ENCODE results near the gene SNRNP25. TPM values are rescaled to one million over a fixed set of nuclear protein-coding genes. Genes with fewer than 3 reads are reported as not detected.
"Not testable (repeated sequence)": the region's sequence is repeated elsewhere in the genome, so short reads cannot be mapped to it uniquely, and the experiment has no call there.

The SNRNP25 gene
- total and polyA plus RNA-seq, 11 donors, result 41.6 to 127 (median 56.7) TPM

DNA sequence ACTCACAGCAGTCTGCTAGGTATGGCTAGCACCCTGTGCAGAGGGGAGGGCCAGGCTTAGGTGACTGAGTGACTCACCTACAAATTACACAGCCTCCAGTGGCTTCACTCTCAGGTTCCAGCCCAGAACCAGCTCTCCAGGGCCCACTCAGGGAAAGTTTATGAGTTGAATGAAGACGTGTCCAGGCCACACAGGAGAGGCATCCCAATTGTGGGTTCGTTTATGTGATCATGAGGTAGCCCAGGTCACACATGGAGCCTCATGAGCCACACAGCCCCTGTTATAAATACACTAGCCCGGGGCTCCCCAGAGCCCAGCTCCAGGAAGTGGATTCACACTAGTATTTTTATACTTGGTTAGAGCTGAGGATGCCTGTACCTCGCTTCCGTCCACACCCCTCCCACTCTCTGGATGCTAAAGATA lies 27.7 kb upstream of the SNRNP25 start:
- ATAC-seq; H3K27ac ChIP-seq; H3K27me3 ChIP-seq; H3K4me1 ChIP-seq; H3K36me3 ChIP-seq; H3K4me3 ChIP-seq; H3K9me3 ChIP-seq; intact Hi-C loops (cut with DNase I); DNase-seq: not testable (repeated sequence)
- WGBS, 4 donors, result 30 to 60% (median 52%) methylated on average over 2 of the region's 5 CpGs

DNA sequence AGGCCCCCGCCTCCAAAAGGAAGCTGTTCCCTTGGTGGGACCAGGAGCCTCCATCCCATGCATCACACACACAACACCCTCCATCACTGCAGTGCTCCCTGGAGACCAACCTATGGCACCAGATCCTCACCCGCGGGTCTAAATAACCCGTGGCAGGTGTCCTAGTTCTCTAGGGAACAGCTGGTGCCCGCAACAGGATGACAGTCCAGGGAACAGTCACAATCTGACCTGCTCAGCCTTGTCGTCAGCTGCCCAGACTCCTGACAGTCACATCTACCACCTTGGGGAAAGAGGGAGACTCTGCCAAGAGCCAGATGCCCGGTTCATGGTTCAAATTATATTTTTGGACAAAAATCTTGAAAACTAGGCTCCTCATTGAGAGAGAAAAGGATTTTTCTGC lies 23.0 kb upstream of the SNRNP25 start:
- H3K27ac ChIP-seq; H3K36me3 ChIP-seq; intact Hi-C loops (cut with DNase I); H3K4me3 ChIP-seq; H3K27me3 ChIP-seq; ATAC-seq; H3K9me3 ChIP-seq: not testable (repeated sequence)
- peak in 1 of 5 donors; percentile 2 for DNase-seq
- 67 to 78% (median 70%) methylated on average over 1 to 5 of the region's 7 CpGs for WGBS, 4 donors
- H3K4me1 ChIP-seq, result peaks cover 0 to 14% (median 0%) of the 10 kb centered on the region in 12 donors

DNA sequence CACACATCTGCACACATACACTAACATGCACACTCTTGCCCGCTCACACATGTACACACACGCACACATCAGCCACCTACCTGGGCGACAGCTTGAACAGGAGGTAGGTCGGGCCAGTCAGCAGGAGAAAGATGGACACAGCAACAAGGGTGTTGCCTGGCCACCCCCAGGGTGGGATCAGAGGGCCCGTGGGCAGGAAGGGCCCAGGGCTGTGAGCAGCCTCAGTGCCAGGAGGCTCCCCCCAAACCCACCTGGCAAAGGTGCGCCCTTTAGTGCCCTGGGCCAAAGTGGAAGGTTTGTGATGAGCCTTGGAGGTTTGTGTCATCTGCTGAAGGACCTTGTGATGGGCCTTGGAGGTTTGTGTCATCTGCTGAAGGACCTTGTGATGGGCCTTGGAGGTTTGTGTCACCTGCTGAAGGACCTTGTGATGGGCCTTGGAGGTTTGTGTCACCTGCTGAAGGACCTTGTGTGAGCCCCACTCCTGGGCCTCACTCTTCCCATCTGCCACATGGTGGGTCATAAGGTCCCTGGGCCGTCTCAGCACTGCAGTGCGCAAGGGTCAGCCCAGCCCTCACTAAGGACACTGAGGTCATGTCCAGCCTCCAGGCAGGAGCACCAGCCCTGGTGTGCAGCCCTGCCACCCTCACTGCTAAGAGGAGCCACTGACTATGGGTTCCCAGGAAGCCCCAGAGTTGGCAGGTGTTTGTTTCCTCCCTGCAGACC lies 20.3 kb upstream of the SNRNP25 start:
- ATAC-seq; H3K27ac ChIP-seq; H3K27me3 ChIP-seq; intact Hi-C loops (cut with DNase I); H3K9me3 ChIP-seq; H3K36me3 ChIP-seq; H3K4me3 ChIP-seq: not testable (repeated sequence)
- peaks cover 0 to 14% (median 0%) of the 10 kb centered on the region in 12 donors for H3K4me1 ChIP-seq
- peak in 1 of 5 donors; percentile 51 for DNase-seq
- 81 to 100% (median 89%) methylated on average over 3 to 5 of the region's 8 CpGs for WGBS, 4 donors

DNA sequence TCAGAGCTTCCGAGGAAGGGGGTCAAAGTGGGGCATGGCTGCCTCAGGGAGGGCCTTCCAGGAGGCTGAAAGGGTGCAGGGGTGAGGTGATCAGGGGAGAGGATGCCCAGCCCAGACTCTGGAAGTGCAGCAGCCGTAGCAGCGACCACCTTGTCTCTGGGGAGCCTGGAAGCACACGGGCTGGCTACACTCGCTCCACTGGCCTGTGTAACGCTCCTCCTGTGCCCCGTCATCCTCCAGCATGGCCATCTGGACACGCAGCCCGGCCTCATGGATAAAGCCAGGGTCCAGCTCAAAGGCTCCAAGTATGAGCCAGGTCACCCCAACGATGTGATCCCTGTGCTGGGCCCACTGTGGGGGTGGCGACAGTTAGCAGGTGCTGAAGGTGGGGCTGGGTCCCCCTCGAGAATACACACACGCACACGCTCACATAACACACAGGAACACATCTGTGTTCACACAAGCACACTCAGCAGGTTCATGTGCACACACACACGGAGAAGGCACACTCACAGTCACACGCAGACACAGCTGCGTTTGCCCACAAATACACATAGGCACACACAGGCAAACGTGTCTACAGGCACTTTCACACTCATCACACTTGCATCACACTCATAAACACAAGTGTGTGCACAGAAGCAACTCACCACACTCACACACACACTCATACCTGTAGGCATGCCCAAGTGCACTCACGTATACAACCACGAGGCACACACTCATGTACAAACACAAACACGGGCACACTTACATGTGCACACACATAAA lies 19.6 kb upstream of the SNRNP25 start:
- Histone ChIP-seq H3K4me1 (peaks cover 0 to 15% (median 0%) of the 10 kb centered on the region in 12 donors), H3K4me3 (no peak overlapping the region), H3K27ac (no peak overlapping the region), H3K36me3 (no peaks in the 10 kb centered on the region), H3K27me3 (no peaks in the 10 kb centered on the region), H3K9me3 (no peaks in the 10 kb centered on the region)
- ATAC-seq (no peak), DNase-seq (peak in 1 of 5 donors; percentile 48)
- intact Hi-C loops (cut with DNase I), result no loop called here
- 81 to 89% (median 87%) methylated on average over 19 to 21 of the region's 21 CpGs for WGBS, 4 donors
- TF ChIP-seq, protein P1, sequence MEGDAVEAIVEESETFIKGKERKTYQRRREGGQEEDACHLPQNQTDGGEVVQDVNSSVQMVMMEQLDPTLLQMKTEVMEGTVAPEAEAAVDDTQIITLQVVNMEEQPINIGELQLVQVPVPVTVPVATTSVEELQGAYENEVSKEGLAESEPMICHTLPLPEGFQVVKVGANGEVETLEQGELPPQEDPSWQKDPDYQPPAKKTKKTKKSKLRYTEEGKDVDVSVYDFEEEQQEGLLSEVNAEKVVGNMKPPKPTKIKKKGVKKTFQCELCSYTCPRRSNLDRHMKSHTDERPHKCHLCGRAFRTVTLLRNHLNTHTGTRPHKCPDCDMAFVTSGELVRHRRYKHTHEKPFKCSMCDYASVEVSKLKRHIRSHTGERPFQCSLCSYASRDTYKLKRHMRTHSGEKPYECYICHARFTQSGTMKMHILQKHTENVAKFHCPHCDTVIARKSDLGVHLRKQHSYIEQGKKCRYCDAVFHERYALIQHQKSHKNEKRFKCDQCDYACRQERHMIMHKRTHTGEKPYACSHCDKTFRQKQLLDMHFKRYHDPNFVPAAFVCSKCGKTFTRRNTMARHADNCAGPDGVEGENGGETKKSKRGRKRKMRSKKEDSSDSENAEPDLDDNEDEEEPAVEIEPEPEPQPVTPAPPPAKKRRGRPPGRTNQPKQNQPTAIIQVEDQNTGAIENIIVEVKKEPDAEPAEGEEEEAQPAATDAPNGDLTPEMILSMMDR (IDR thresholded peaks at IDR 0.05), result no peak

DNA sequence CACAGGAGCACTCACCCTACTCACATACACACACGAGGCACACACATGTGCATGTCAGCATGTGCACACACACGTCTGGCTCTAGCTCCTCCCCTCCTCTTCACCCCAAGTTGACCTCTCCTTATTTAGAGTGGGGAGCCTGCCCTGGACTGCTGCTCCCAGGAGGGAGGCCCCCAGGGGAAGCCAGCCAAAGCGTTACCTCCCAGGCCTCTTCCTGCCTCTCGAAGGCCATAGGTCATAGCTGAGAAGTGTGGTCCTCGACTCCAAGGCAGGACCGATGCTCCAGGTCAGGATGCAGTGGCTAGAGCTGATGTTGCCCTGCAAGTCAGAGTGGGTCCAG lies 19.0 kb upstream of the SNRNP25 start:
- 42 to 55% (median 49%) methylated on average over 6 of the region's 6 CpGs for WGBS, 4 donors
- peak in 1 of 4 donors; percentile 8 for ATAC-seq
- Histone ChIP-seq H3K4me1 (peaks cover 0 to 19% (median 0%) of the 10 kb centered on the region in 12 donors), H3K4me3 (no peak overlapping the region), H3K9me3 (no peaks in the 10 kb centered on the region), H3K36me3 (no peaks in the 10 kb centered on the region), H3K27ac (peak overlapping the region in 1 of 12 donors; percentile 27), H3K27me3 (no peaks in the 10 kb centered on the region)
- no peak for TF ChIP-seq POLR2A (IDR thresholded peaks at IDR 0.05)
- TF ChIP-seq, protein P1 (IDR thresholded peaks at IDR 0.05), result no peak
- peak in 1 of 5 donors; percentile 28 for DNase-seq
- intact Hi-C loops (cut with DNase I), result no loop called here
